Ammon's horn (tissue), 1 donor: ENCODE results near the gene TPSAB1.

Experiments used
- DNase-seq: peaks from one replicate; pipeline ENCODE4 v3.0.0-alpha.2; 2016; ENCODE audit warnings: low spot score

TPSAB1 gene

GRCh38 chr16:1210461-1210860, 30.0 kb upstream of the TPSAB1 start:
- DNase-seq = no peak

- DNase-seq = peak; percentile 15
These were observed 28.8 kb upstream of the TPSAB1 start for GRCh38 chr16:1211451-1212268.

- no peak for DNase-seq
These were observed 27.8 kb upstream of the TPSAB1 start for GRCh38 chr16:1212616-1213194.

GRCh38 chr16:1213231-1213630, 27.3 kb upstream of the TPSAB1 start:
- DNase-seq = no peak

- DNase-seq = no peak
These were observed 26.6 kb upstream of the TPSAB1 start for GRCh38 chr16:1213796-1214372.

GRCh38 chr16:1214719-1215118, 25.8 kb upstream of the TPSAB1 start:
- DNase-seq = no peak

GRCh38 chr16:1215574-1216295, 24.8 kb upstream of the TPSAB1 start:
- no peak for DNase-seq

GRCh38 chr16:1216296-1216619, 24.2 kb upstream of the TPSAB1 start:
- no peak for DNase-seq

- DNase-seq = no peak
These were observed 23.7 kb upstream of the TPSAB1 start for GRCh38 chr16:1216681-1217400.

- DNase-seq = no peak
These were observed 23.0 kb upstream of the TPSAB1 start for GRCh38 chr16:1217526-1217925.

GRCh38 chr16:1218061-1218929, 22.2 kb upstream of the TPSAB1 start:
- no peak for DNase-seq

GRCh38 chr16:1218930-1219611, 21.4 kb upstream of the TPSAB1 start:
- DNase-seq = no peak

- no peak for DNase-seq
These were observed 20.3 kb upstream of the TPSAB1 start for GRCh38 chr16:1220098-1220728.

GRCh38 chr16:1220841-1221627, 19.5 kb upstream of the TPSAB1 start:
- DNase-seq = no peak

- DNase-seq = peak; percentile 30
These were observed 18.6 kb upstream of the TPSAB1 start for GRCh38 chr16:1221628-1222552.

- DNase-seq = no peak
These were observed 17.8 kb upstream of the TPSAB1 start for GRCh38 chr16:1222553-1223354.
